Left ventricle myocardium inferior (tissue), 1 donor: Measurements from ENCODE around the gene MYO16. TPM values are rescaled to one million over a fixed set of nuclear protein-coding genes. Genes with fewer than 3 reads are reported as not detected.

Source experiments
- DNase-seq: peaks from one replicate; pipeline ENCODE4 v3.0.0-alpha.2; 2020
- H3K27ac ChIP-seq: fragments of 200-600 bp; replicated peaks from 2 replicates; pipeline ENCODE4 v1.8.0; 2021
- H3K27me3 ChIP-seq: fragments of 200-600 bp; 2 replicates; pipeline ENCODE4 v1.8.0; 2021; ENCODE audit warnings: low read depth
- H3K36me3 ChIP-seq: fragments of 200-600 bp; 2 replicates; pipeline ENCODE4 v1.8.0; 2021
- H3K4me1 ChIP-seq: fragments of 200-600 bp; 2 replicates; pipeline ENCODE4 v1.8.0; 2021
- H3K4me3 ChIP-seq: fragments of 200-600 bp; 2 replicates; pipeline ENCODE4 v1.8.0; 2021; ENCODE audit warnings: mild to moderate bottlenecking, moderate library complexity
- H3K9me3 ChIP-seq: fragments of 200-600 bp; replicated peaks from 2 replicates; pipeline ENCODE4 v1.8.0; 2021
- CTCF ChIP-seq: fragments of 200-600 bp; IDR thresholded peaks from 2 replicates; pipeline ENCODE4 v1.8.0; 2021; ENCODE audit warnings: antibody characterized with exemption, mild to moderate bottlenecking, borderline replicate concordance
- intact Hi-C: fragments of 100-400 bp; cut with micrococcal nuclease; formaldehyde crosslinking; loops from one replicate; pipeline ENCODE4 v1.11.0; 2022
- total RNA-seq: library from RNA; stranded (reverse); fragmentation: NEBNext Ultra II Directional; extraction: Animal tissue kit (Norgen Biotek cat#: 25700); gene quantifications from one replicate; pipeline ENCODE4 v1.2.1, GENCODE V29; 2021
- donor health status: DM: no; HTN: yes; CAD: no; lungs with severe emphysema.

MYO16 gene
- total RNA-seq, 1 donor from 2014 or later, result 1.7 TPM

DNA sequence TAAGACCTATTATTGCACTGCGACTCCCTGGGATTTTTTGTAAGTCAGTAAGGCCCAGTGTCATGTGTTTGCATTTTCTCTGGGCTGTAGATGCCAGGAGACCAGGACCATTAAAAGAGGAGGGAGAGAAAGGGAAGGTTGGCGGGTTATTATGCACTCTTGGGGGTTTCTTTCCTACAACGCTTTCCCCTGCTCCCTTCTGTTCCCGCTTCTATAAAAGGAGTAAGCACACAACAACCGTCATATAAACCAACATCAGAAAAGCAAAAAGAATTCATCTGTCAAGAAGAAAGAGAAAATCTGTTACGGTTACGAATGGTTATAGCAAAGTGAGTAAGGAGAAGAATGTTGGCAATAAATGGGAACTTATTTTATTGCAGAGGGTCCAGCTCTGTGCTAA, 615.2 kb downstream of the MYO16 start:
- Histone ChIP-seq H3K27ac (peak overlapping the region; percentile 87), H3K36me3 (no peaks in the 10 kb centered on the region), H3K4me1 (peaks cover 21% of the 10 kb centered on the region), H3K27me3 (no peaks in the 10 kb centered on the region), H3K9me3 (peaks cover 20% of the 10 kb centered on the region), H3K4me3 (no peak overlapping the region)
- no peak for DNase-seq
- TF ChIP-seq CTCF, result no peak
- intact Hi-C loops, result no loop called here

DNA sequence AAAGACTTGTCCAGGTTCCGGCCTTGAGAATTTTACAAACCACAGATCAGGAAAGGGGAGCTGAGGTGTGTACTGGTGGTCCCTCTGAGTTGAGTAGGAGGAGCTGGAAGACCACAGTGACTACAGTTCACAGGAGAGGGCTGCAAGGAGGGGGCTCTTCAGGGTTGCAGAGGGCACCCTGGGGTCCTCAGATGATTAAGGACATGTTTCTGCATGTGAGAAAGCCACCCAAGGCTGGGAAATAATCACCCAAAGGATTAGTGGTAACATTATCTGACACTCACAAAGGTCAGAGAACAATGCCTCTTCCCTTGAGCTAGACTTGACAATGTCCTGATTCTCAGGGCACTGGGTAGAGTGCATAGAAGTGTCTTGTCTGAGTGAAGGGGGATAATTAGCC, 616.6 kb downstream of the MYO16 start:
- H3K9me3 ChIP-seq, result peaks cover 20% of the 10 kb centered on the region
- H3K27me3 ChIP-seq, result no peaks in the 10 kb centered on the region
- no peaks in the 10 kb centered on the region for H3K36me3 ChIP-seq
- peaks cover 21% of the 10 kb centered on the region for H3K4me1 ChIP-seq
- H3K27ac ChIP-seq, result no peak overlapping the region
- H3K4me3 ChIP-seq, result no peak overlapping the region
- DNase-seq, result no peak
- no peak for TF ChIP-seq CTCF
- intact Hi-C loops, result no loop called here

DNA sequence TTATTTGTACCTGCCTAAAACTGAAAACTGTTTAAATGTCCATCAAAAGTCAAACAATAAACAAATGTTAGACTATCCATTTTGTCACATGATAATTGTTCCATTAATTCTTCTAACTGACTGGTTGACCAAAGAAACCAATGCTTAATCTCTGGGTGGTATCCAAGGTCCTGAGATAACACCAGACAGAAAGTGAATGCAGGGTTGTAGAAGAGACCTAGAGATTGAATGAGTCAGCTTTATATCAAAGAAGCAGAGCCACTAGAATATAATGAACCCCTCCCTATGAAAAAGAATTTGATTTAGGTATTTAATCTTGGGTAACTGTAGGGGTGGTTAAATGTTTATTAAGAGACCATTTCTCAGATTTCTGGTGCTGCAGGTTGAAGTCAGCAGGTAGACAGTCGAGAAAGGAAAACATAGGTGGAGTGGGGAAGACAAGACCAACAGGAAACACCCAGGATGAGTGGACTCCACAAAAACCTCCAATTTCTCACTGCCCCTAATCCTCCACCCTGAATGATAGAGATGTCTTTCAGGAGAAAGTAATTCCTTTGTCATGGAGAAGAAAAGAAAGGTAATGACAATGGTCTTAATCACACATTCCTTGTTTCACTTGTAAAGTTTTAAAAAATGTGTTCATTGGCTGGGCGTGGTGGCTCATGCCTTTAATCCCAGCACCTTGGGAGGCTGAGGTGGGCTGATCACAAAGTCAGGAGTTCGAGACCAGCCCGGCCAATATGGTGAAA, 620.5 kb downstream of the MYO16 start:
- no peak for DNase-seq
- TF ChIP-seq CTCF, result no peak
- peaks cover 20% of the 10 kb centered on the region for H3K9me3 ChIP-seq
- no peak overlapping the region for H3K4me3 ChIP-seq
- no peaks in the 10 kb centered on the region for H3K36me3 ChIP-seq
- no peaks in the 10 kb centered on the region for H3K4me1 ChIP-seq
- intact Hi-C loops, result no loop called here
- no peaks in the 10 kb centered on the region for H3K27me3 ChIP-seq
- H3K27ac ChIP-seq, result no peak overlapping the region

GRCh38 chr13:109251956-109252355, 622.5 kb downstream of the MYO16 start:
- intact Hi-C loops, result no loop called here
- H3K36me3 ChIP-seq, result no peaks in the 10 kb centered on the region
- DNase-seq, result no peak
- no peak overlapping the region for H3K27ac ChIP-seq
- H3K27me3 ChIP-seq, result no peaks in the 10 kb centered on the region
- H3K4me1 ChIP-seq, result no peaks in the 10 kb centered on the region
- H3K4me3 ChIP-seq, result no peak overlapping the region
- TF ChIP-seq CTCF, result no peak
- H3K9me3 ChIP-seq, result peaks cover 18% of the 10 kb centered on the region

GRCh38 chr13:109253316-109253715, 623.9 kb downstream of the MYO16 start:
- no peak for DNase-seq
- Histone ChIP-seq H3K36me3 (no peaks in the 10 kb centered on the region), H3K4me3 (no peak overlapping the region), H3K9me3 (peaks cover 8% of the 10 kb centered on the region), H3K27ac (no peak overlapping the region), H3K4me1 (peaks cover 6% of the 10 kb centered on the region), H3K27me3 (no peaks in the 10 kb centered on the region)
- TF ChIP-seq CTCF, result no peak
- intact Hi-C loops, result no loop called here
